WTC11 (cell line): Measurements from ENCODE around the gene GNAZ.

Experiments used
- ATF3 ChIP-seq: sonication (generic); formaldehyde crosslinking; conservative IDR thresholded peaks from 2 replicates; pipeline ENCODE4 v1.8.1; 2022; ENCODE audit warnings: mild to moderate bottlenecking, missing genetic modification reagents
- ELF4 ChIP-seq: sonication (generic); formaldehyde crosslinking; IDR thresholded peaks from 2 replicates; pipeline ENCODE4 v1.8.1; 2022; ENCODE audit warnings: low read depth, mild to moderate bottlenecking, moderate library complexity, missing genetic modification reagents
- FOXJ3 ChIP-seq: sonication (generic); formaldehyde crosslinking; IDR thresholded peaks from 2 replicates; pipeline ENCODE4 v1.9.0; 2021; ENCODE audit warnings: missing genetic modification reagents, mild to moderate bottlenecking, borderline replicate concordance
- JUN ChIP-seq: sonication (generic); formaldehyde crosslinking; IDR thresholded peaks from 2 replicates; pipeline ENCODE4 v1.8.0; 2023; ENCODE audit warnings: mild to moderate bottlenecking, missing genetic modification reagents
- KAT7 ChIP-seq: sonication (generic); formaldehyde crosslinking; IDR thresholded peaks from 2 replicates; pipeline ENCODE4 v1.8.1; 2023; ENCODE audit warnings: missing genetic modification reagents, mild to moderate bottlenecking, borderline replicate concordance
- NR2C2 ChIP-seq: sonication (generic); formaldehyde crosslinking; IDR thresholded peaks from 2 replicates; pipeline ENCODE4 v1.8.0; 2022; ENCODE audit warnings: mild to moderate bottlenecking, missing genetic modification reagents
- OVOL2 ChIP-seq: fragments of 250-450 bp; sonication (Bioruptor Pico); IDR thresholded peaks from 2 replicates; pipeline ENCODE4 v1.9.0; 2021; ENCODE audit warnings: mild to moderate bottlenecking, borderline replicate concordance
- ZNF121 ChIP-seq: sonication (generic); formaldehyde crosslinking; IDR thresholded peaks from 2 replicates; pipeline ENCODE4 v1.8.0; 2023; ENCODE audit warnings: missing genetic modification reagents
- ZNF138 ChIP-seq: sonication (generic); formaldehyde crosslinking; conservative IDR thresholded peaks from 2 replicates; pipeline ENCODE4 v1.8.1; 2022; ENCODE audit warnings: mild to moderate bottlenecking, moderate library complexity, missing genetic modification reagents
- ZNF263 ChIP-seq: sonication (generic); formaldehyde crosslinking; IDR thresholded peaks from 2 replicates; pipeline ENCODE4 v1.8.1; 2022; ENCODE audit warnings: low read depth, mild to moderate bottlenecking, moderate library complexity, missing genetic modification reagents
- TF ChIP-seq, protein P1 (sequence below): fragments of 200-600 bp; IDR thresholded peaks from 2 replicates; pipeline ENCODE4 v1.8.0; 2022; ENCODE audit warnings: antibody characterized with exemption
- TF ChIP-seq, protein P2 (sequence below): sonication (generic); formaldehyde crosslinking; IDR thresholded peaks from 2 replicates; pipeline ENCODE4 v1.8.1; 2023; ENCODE audit warnings: mild to moderate bottlenecking, missing genetic modification reagents, borderline replicate concordance
- TF ChIP-seq, protein P3 (sequence below): sonication (generic); formaldehyde crosslinking; IDR thresholded peaks from 2 replicates; pipeline ENCODE4 v1.8.1; 2023; ENCODE audit warnings: mild to moderate bottlenecking, missing genetic modification reagents
- TF ChIP-seq, protein P4 (sequence below): sonication (generic); formaldehyde crosslinking; IDR thresholded peaks from 2 replicates; pipeline ENCODE4 v1.8.1; 2022; ENCODE audit warnings: mild to moderate bottlenecking, moderate library complexity, missing genetic modification reagents

DNA sequence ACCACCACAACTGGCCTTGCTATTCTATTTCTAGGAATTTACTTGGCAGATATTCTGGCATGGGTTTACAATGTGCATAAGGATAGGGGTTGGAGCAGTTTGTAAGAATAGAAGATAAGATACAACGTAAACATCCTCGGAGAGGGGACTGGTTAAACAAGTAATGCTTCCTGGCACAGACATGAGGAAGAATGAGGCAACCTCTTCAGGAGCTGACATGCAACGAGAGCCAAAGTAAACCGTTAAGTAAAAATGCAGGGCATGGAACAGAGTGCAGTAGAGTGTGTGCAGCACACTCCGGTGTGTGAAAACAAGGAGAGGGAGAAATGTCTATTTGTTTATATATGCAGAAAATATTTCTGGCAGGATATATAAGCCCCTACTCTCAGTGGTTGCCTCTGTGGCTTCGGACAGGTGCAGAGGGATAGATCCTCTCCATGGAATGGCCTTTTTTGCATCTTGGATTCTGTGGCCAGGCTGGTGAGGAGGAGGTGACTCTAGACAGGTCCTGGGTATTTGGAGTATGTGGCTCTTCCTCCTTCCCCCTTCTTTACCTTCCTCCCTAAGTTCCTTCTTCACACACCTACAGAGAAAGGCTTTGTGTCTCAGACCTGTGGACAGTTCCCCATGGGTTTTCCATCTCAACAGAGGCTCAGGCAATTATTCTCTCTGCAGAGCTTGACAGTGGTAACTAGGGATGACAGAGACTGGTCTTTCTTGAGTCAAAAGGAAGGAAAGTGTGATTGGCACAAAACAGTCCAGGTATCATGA lies 77.5 kb downstream of the GNAZ start:
- no peak for TF ChIP-seq FOXJ3 (CRISPR knock-in tag)
- no peak for TF ChIP-seq ELF4 (CRISPR knock-in tag)
- TF ChIP-seq, protein P1, sequence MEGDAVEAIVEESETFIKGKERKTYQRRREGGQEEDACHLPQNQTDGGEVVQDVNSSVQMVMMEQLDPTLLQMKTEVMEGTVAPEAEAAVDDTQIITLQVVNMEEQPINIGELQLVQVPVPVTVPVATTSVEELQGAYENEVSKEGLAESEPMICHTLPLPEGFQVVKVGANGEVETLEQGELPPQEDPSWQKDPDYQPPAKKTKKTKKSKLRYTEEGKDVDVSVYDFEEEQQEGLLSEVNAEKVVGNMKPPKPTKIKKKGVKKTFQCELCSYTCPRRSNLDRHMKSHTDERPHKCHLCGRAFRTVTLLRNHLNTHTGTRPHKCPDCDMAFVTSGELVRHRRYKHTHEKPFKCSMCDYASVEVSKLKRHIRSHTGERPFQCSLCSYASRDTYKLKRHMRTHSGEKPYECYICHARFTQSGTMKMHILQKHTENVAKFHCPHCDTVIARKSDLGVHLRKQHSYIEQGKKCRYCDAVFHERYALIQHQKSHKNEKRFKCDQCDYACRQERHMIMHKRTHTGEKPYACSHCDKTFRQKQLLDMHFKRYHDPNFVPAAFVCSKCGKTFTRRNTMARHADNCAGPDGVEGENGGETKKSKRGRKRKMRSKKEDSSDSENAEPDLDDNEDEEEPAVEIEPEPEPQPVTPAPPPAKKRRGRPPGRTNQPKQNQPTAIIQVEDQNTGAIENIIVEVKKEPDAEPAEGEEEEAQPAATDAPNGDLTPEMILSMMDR: no peak
- no peak for TF ChIP-seq ATF3 (CRISPR knock-in tag)
- TF ChIP-seq JUN (CRISPR knock-in tag): no peak
- no peak for TF ChIP-seq ZNF263 (CRISPR knock-in tag)
- TF ChIP-seq NR2C2 (CRISPR knock-in tag): no peak
- TF ChIP-seq, protein P2, sequence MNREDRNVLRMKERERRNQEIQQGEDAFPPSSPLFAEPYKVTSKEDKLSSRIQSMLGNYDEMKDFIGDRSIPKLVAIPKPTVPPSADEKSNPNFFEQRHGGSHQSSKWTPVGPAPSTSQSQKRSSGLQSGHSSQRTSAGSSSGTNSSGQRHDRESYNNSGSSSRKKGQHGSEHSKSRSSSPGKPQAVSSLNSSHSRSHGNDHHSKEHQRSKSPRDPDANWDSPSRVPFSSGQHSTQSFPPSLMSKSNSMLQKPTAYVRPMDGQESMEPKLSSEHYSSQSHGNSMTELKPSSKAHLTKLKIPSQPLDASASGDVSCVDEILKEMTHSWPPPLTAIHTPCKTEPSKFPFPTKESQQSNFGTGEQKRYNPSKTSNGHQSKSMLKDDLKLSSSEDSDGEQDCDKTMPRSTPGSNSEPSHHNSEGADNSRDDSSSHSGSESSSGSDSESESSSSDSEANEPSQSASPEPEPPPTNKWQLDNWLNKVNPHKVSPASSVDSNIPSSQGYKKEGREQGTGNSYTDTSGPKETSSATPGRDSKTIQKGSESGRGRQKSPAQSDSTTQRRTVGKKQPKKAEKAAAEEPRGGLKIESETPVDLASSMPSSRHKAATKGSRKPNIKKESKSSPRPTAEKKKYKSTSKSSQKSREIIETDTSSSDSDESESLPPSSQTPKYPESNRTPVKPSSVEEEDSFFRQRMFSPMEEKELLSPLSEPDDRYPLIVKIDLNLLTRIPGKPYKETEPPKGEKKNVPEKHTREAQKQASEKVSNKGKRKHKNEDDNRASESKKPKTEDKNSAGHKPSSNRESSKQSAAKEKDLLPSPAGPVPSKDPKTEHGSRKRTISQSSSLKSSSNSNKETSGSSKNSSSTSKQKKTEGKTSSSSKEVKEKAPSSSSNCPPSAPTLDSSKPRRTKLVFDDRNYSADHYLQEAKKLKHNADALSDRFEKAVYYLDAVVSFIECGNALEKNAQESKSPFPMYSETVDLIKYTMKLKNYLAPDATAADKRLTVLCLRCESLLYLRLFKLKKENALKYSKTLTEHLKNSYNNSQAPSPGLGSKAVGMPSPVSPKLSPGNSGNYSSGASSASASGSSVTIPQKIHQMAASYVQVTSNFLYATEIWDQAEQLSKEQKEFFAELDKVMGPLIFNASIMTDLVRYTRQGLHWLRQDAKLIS (CRISPR knock-in tag): no peak
- TF ChIP-seq, protein P3, sequence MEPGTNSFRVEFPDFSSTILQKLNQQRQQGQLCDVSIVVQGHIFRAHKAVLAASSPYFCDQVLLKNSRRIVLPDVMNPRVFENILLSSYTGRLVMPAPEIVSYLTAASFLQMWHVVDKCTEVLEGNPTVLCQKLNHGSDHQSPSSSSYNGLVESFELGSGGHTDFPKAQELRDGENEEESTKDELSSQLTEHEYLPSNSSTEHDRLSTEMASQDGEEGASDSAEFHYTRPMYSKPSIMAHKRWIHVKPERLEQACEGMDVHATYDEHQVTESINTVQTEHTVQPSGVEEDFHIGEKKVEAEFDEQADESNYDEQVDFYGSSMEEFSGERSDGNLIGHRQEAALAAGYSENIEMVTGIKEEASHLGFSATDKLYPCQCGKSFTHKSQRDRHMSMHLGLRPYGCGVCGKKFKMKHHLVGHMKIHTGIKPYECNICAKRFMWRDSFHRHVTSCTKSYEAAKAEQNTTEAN (CRISPR knock-in tag): no peak
- no peak for TF ChIP-seq OVOL2 (CRISPR knock-in tag)
- no peak for TF ChIP-seq ZNF121
- TF ChIP-seq, protein P4, sequence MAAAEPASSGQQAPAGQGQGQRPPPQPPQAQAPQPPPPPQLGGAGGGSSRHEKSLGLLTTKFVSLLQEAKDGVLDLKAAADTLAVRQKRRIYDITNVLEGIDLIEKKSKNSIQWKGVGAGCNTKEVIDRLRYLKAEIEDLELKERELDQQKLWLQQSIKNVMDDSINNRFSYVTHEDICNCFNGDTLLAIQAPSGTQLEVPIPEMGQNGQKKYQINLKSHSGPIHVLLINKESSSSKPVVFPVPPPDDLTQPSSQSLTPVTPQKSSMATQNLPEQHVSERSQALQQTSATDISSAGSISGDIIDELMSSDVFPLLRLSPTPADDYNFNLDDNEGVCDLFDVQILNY: no peak
- no peak for TF ChIP-seq KAT7 (CRISPR knock-in tag)
- TF ChIP-seq ZNF138: no peak
